Measurements from ENCODE around the gene TRIP13.

- TF ChIP-seq TSHZ2 (CRISPR knock-in tag; IDR thresholded peaks at IDR 0.05) (no peak), RARB (CRISPR knock-in tag; IDR thresholded peaks at IDR 0.05) (no peak), ZFP3 (CRISPR knock-in tag; IDR thresholded peaks at IDR 0.05) (no peak), TCF4 (CRISPR knock-in tag; IDR thresholded peaks at IDR 0.05; ENCODE audit: borderline replicate concordance) (no peak), SNAI2 (CRISPR knock-in tag; IDR thresholded peaks at IDR 0.05) (no peak), ESRRG (CRISPR knock-in tag; IDR thresholded peaks at IDR 0.05) (no peak), ZNF565 (CRISPR knock-in tag; conservative IDR thresholded peaks at IDR 0.05; ENCODE audit: low read depth) (no peak)
Measured at GRCh38 chr5:907366-907910, 14.8 kb downstream of the TRIP13 start.
